Right renal cortex interstitium (tissue), 3 donors: ENCODE results near the gene RPA1. TPM values are rescaled to one million over a fixed set of nuclear protein-coding genes. Genes with fewer than 3 reads are reported as not detected.
"Not testable (repeated sequence)": the region's sequence is repeated elsewhere in the genome, so short reads cannot be mapped to it uniquely, and the experiment has no call there.

Source experiments
- DNase-seq, 3 donors: peaks; one replicate each; pipeline ENCODE4 v3.0.0-alpha.2; 2013; ENCODE audit warnings: low read depth in 3 of 3, low spot score in 2 of 3
- polyA plus RNA-seq, 3 donors: library from polyadenylated mRNA; unstranded; fragments of 120-200 nt; gene quantifications; one replicate each; pipeline ENCODE4 v1.2.1, GENCODE V29; 2013; ENCODE audit not compliant: insufficient read length in 3 of 3

Gene RPA1
- polyA plus RNA-seq, 3 donors = 120 to 145 (median 132) TPM

DNA sequence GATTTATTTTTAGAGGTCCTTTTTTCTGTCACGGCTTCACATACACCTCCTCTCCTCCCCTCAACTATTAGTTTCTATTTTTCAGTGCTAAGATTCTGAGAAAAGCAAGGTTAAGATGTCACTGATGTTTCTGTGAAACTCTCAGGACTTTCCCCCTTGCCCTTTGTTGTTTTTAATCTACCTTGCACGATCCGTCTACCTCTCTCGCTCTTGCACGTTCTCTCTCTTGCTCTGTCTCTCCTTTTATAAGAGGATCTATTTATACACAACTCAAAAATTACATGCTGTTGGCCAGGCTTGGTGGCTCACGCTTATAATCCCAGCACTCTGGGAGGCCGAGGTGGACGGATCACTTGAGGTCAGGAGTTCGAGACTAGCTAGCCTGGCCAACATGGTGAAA, 43.6 kb downstream of the RPA1 start:
- no peak for DNase-seq

DNA sequence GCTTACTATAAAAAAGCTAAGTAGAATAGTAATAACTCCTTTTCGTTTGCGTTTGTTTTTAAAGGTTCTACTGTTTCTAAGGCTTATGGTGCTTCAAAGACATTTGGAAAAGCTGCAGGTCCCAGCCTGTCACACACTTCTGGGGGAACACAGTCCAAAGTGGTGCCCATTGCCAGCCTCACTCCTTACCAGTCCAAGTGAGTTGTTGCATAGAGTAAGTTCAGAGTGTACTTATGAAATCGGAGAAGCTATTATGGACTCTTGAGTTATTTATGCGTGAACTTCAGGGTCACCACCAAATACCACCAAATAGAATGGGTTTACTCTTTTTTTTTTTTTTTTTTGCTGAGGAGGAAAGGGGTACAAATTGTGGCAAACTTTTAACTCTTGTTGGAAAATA, 45.8 kb downstream of the RPA1 start:
- DNase-seq = no peak

GRCh38 chr17:1878419-1879121, 48.8 kb downstream of the RPA1 start:
- no peak for DNase-seq

DNA sequence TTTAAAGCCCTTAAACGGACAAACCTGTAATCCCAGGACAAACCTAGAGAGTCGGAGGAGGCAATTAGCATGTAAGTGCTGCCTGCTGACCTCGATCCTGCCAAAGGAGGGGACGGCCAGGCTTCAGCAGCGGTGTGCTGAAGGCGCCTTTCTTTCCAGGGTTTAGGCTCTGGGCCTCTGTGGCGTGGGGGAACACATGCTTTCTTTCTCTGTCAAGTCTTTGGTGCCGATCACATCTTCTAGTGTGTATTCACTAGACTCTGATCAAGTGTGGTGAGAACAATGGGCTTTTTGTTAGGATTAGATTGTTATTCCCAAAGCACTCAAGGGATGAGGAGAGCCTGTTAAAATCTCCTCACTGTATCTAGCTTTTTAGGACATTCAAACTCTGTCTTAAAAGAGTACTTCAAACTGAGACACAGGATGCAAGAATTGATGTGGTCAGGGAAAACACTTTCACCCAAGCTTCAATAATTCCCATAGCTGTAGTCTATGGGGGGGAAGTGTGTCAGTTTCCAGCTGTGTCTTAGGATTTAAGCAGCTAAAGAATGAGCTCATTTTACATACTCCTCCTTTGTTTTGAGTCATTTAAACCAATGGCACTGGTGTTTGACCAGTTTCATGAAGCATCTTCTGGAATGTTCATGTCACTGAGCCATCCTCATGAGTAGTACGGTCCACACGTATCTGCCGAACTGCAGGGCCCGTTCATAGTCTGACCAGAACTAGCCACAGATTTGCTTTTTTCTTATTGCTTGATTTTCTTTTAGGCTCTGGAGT, 51.2 kb downstream of the RPA1 start:
- DNase-seq = no peak

- no peak for DNase-seq
Observed at GRCh38 chr17:1882836-1883235, 53.0 kb downstream of the RPA1 start.

DNA sequence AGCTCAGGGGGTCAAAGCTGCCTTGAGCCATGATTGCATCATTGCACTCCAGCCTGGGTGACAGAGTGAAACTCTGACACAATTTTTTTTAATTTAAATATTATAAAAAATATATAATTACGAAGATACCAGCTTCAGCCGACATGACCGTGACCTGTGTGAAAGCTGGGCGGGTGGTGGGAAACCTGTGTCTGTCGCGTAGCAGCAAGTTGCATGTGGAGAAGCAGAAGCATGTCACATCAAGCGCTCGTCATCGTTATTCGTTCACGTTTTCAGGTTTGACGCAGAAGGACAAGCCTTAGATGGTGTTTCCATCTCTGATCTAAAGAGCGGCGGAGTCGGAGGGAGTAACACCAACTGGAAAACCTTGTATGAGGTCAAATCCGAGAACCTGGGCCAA, 53.7 kb downstream of the RPA1 start:
- DNase-seq = no peak

DNA sequence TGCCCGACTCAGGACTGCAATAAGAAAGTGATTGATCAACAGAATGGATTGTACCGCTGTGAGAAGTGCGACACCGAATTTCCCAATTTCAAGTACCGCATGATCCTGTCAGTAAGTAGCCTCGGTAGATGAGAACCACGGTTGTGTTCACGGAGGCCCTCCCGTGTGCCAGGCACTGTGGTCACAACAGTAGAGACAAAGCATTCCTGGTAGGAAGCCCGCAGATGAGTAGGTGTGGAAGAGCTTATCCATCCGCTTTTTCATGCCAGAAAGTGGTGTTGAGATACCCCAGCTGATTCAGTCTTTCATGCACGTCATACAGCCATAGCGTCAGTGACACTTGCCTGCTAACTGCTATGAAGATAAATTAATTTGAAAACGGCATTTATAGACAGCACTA, 58.9 kb downstream of the RPA1 start:
- DNase-seq = no peak

DNA sequence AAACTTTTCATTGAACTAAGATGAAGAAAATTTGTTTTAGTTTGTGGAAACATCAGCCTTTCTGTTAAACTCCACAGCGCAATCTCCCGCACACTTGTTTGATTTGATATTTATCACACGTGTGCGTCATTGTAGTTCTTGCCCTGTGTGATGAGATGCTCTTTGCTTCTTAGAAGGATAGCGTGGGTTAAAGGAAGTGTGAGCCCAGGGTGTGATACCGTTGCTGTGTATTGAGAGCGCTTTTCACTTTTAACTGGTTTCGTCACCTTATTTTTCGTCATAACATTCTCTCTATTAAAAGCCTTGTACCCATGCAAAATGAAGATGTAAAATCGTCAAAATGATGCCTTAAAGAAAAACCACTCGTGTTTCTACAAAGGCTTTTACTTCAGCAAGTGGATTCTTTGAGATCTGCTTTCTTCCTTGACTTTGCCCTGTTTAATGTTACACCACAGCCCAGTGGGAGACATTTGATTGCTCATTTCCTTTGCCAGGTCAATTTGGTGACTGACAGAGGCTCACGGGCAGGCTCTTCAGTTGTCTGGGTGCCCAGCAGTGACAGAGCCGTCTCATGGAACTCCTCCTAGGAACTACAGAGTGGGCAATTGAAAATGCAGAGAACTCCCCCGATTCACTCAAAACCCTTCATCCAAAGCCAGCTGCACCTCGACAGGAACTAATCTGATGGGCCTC, 61.1 kb downstream of the RPA1 start:
- no peak for DNase-seq

DNA sequence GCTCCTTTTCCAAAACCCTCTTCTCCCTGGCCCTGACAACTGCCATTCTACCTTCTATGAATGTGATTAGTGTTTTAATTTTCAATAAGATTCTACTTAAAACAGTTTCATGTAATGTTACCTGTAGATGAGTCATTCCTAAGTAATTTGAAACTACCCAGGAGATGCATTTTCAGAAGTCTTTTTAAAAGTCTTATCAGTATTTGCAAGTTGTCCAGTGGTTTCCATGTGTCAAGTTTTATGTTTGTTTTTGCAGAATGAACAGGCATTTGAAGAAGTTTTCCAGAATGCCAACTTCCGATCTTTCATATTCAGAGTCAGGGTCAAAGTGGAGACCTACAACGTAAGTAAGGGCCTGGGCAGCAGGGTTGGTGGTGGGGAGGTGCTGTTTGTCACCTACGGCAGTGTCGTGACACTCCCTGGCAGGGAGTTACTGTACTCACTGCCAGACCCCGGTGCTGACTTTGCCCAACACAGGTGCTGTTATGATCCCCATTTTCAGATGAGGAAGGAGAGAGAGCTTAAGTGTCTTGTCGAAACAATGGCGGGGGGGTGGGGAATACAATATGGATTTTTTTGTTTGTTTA, 65.0 kb downstream of the RPA1 start:
- no peak for DNase-seq

- not testable (repeated sequence) for DNase-seq
Observed at GRCh38 chr17:1895479-1895878, 65.7 kb downstream of the RPA1 start.

DNA sequence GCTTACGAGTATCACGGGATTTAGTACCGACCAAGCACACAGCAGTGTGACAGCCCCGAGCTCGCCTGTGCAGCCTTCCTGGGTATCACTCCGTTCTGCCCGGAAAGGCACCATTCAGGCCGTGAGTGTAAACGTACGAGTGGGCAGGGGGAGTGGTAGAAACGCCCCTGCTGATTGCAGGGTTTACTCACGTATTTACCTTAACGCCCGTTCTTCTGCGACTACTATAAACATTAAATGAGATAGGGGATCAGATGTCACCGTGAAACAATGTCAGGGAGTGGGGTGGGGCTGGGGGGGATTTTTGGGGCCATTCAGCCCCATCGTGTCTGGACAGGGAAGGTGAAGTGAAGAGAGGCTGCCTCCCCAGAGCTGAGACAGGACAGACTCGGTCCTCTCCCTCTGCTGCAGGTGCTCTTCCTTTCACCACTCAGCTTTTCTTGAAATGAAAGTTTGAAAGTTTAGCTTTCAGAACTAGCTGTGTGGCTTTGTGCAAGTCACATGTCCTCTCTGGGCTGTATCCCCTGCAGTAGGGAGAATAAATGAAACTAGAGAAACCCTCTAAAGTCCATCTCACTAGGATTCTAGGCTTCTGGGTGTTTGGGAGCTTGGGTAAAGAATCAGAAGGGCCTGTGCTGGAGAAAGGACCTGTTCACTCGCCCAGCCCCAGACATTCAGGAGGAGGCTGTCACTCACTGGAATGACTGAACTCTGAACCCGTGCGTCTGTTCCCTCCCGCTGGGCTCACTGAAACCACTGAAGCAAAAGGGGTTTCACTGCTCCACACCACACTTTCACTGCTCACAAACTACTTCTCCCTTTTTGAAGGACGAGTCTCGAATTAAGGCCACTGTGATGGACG, 66.7 kb downstream of the RPA1 start:
- no peak for DNase-seq

- no peak for DNase-seq
Observed at GRCh38 chr17:1897105-1897656, 67.4 kb downstream of the RPA1 start.

DNA sequence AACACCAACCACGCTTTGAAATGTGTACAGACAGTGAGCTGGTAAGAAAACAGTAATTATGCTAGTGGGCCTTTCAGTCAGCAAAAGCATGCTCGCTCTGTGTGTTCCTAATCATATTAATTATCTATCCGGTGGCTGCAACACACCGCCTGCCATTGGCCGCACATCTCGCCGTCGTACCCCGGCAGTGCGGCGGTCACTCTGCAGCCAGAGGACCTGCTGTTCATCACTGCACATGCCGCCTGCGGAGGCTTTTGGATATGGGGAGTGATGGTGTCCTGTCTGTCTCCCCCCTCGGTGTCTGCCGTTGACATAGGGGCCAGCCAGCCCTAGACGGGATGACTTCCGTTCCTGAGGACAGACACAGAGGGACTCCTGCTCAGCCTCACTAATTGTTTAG, 68.5 kb downstream of the RPA1 start:
- no peak for DNase-seq

DNA sequence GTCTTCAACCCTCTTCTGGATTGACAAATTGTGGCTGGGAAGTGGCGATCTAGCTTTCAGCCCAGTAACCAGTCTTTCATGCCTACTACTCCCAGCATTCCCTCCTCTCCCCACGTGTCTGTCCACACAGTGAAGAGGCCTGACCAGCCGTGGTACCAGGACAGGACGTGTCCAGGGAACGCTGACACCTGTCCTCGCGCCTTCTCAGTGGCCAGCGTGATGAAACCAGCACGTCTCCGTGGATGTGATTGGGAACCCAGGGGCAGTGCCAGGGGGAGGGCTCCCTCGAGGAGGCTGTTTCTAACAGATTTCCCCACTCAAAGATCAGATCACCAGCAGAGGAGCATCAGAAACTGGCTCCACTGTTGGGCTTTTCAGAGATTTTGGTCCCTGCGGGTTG, 69.1 kb downstream of the RPA1 start:
- no peak for DNase-seq

DNA sequence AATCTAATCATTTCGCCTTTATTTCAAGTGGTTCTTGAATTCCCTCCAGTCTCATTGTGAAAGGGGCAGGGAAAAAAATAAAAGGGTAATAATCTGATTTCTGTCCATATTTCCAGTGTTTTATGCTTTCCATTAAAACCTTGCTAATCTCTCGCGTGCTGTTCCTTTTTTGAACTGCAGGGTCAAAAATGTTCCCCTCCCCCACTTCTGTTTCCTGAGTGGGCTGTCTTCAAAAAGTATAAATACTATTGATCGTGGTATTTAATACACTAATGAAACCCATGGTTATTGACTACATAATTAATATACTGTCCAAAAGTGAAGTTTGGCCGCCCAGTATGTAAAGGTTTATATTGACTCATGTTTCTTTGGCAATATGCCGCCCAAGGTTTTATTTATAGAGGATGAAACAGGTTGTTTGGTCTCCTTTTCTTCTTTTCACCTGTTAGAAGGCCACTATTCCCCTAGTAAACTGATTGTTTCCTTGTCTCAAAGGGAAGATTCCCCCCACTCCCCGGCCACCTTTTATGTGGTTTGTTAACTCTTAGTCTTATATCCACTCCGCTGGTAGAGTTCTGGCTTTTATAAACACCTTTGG, 69.7 kb downstream of the RPA1 start:
- DNase-seq = no peak

- no peak for DNase-seq
Observed at GRCh38 chr17:1904273-1905182, 74.7 kb downstream of the RPA1 start.

GRCh38 chr17:1905190-1905913, 75.5 kb downstream of the RPA1 start:
- no peak for DNase-seq

GRCh38 chr17:1906662-1907101, 76.9 kb downstream of the RPA1 start:
- no peak for DNase-seq
